ENCODE measurements around the gene PAX7.

PAX7 gene

DNA sequence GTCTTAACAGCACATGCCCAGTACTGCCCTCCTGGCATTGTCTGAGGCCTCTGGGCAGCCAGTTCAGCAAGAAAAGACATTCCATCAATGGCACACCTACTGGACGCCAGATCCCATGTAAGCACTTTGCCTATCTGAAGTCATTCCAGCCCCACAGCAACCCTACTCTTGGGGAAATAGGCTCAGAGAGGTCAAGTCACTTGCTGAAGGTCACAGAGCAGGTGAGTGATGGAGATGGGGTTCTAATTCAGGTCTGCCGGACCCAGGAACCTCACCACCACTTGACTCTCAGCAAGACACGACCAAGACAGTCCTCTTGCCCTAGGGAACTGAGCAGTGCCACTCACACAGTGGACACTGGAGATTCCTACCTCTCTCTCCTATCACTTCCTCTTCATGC, 79.4 kb downstream of the PAX7 start:
- no peak for DNase-seq

DNA sequence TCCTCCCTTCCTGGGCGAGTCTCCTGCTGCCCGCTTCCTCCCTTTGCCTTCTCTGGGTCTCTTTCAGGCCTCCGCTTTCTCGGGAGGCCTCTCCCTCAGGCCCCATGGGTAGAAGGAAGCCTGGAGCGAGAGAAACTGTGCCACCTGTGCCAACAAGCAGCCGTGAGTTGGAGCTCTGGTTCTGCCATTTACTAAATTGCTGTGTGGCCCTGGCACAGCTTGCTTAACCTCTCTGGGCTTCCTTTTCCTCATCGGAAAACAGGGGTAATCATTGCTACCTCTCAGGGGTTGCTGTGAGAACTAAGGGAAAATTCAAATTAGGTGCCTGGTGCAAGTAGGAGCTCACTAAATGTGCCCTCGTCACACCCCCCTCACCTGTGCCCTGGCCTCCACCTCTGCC, 80.4 kb downstream of the PAX7 start:
- DNase-seq: no peak

DNA sequence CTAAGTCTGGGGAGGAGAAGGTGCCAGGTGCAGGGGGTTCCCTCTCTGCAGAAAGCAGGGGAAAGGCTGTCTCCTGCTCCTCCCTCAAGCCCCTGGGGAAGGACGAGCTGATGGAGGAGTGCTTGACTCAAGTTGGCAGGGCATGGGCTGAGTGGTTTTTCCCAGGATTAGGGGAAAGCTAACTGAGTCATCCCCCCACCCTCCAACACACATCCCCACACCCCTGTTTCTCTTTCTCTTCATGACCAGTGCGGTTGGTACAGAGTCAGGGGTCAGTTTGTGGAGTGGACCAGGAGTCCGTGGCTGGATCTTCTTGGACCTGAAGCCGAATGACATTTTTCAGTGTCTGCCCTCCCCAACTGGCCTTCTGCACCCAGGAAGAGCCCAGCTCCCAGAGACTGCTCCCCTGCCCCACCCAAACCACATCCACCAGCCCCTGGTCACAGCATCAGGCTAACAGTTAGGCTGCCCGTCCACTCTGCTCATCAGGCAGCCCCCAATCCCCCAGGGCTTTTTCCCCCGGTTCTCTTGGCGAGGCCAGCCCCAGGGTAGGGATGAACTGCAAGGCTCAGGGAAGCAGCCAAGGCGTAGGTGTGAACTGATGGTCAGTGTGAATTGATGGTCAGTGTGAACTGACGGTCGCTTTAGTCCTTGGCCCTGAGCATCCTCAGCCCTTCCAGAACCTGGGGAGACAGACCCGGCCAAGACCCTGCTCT, 81.0 kb downstream of the PAX7 start:
- no peak for DNase-seq

DNA sequence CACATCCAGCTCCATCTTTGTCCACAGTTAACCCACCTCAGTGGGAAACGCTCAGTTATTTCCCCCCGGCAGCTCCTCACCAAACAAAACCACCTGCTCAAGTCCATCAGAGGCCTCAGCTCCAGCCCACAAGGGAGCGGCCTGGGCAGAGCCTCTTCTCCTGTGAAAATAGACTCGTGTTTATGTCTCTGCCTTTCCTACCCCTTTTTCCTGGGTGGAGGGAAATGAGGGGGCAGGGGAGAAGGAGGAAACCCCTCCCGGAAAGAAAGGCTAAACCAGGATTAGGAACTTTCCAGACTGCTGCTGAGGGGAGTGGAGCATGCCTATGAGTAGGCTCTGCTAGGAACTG, 81.6 kb downstream of the PAX7 start:
- DNase-seq: no peak

DNA sequence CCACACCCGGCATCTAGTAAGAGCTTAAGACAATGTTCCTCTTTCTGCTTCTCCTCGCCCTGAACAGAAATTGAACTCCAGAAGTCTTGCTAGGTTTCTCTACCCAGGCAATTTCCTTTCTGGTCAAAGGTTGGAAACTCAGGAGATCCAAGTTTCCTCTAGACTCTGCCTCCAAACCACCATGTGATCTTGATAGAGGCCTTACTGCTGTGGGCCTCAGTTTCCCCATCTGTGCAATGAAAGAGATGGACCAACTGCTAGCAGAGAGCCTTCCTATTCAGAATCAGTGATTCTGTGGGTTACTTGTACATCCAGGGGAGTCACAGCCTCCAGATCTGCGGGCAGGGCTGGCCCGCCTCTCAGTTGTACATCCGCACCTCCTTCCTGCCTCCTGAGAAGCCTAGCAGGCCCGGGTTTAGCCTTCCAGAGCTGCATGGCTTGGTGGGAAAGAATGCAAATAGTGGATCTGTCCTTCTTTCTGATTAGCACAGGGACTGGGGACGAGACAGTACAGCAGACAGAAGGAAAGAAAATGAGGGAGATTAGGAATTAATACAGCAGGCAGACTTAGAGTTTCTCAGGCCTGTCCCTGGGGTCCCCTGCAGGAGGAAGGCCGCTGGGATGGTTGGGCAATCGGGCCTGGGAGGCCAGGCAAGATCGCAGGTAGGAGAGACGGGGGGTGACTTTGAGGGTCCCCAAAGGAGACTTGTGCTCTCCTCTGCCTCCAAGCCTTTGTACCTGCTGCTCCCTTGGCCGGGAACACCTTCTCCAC, 83.9 kb downstream of the PAX7 start:
- no peak for DNase-seq

DNA sequence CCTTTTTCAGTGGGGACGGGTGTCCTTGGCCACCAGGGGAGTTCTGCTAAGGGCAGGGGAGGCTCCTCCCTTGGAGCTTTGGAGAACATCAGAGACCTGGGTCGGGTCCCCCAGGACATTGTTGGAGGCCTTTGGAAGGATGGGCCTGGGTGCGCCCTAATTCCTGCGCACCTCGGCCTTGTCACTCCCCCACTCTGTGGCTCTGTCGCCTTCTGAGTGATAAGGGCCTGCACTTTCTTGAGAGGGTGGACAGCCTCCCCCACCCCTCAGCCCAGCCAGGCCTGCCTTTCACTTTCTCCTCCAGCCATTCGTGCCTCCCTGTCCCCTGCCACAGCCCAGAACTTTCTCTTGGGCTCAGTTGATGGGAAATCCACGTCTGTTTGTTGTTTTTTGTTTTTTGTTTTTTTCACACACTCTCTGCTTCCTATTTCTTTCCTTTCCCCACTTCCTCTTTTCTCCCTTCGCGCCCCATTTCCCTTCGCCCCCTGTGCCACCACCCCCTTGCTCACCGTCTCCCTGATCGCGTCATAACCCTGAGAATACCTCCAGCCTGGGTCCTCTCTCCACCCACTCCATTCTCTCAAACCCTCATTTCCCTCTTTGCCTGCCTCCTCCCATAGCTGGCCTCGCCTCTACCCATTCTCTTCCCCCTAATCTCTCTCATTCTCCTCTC, 85.6 kb downstream of the PAX7 start:
- no peak for DNase-seq

DNA sequence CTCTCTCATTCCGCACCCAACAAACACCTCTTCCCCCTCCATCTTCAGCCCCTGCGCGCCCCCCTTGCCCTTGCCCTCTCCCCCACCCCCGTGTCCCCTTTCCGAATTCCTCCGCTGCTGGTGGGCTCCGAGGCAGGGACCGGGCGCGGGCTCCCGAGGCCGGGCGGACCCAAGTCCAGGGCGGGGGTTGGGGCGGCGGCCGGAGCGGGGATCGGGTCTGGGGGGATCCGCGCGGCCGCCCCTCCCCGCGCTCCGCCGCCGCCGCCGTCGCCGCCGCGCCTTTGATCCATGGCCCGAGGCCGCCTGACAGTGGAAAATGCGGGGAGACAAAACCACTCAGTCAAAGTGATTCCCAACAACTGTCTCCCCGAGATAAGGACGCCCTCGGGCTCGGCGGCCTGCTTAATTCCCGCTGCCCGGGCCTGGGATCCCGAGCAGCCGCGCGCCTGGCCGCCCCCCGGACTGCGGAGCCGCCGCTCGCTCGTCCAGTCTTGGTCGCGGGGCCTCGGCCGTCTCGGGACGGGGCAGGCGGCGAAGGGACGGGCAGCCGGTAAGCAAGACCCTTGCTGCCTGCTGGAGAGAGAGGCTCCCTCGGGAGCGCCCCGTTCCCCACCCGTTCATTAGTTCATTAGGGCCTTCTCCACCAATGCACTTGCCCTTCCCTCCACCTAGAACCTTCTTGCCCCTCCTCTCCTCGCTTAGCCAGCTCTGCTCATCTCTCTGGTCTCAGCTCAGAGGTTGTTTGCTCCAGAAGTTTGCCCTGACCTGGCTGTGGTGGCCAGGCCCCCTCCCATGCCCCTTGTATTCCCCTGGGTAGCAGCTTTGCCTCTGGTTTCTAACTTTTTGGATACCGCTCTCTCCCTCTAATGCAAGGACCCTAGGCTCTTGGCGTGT, 86.4 kb downstream of the PAX7 start:
- DNase-seq: no peak

DNA sequence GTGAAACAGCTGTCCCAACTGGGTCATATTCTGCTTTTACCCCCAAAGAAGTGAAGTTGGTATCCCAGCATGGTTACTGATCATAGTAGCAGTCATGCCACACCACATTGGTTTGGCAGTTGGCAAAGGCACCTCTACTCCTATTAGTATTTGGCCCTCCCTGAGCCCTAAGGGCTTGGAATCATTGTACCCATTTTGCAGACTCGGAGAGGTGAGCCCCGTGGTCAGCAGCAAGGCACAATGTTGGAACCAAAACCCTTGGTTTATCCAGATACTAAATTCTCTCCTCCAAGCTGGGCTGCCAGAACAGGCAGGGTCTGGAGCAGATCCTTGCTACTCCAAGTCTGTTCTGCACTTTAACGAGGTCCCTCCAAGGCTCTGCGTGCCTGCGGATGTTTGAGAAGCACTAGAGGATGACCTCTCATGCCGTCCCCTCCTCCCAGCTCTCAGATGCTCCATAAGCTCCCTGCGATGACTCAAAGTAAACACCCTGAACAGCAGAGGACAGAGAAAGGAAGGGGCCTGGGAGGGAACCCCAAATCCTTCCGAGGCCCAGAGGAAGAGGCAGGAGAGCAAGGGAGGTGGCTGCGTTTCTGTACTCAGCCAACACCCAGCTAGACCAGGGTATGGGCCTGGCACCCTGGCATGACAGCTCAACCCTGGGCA, 89.3 kb downstream of the PAX7 start:
- no peak for DNase-seq

DNA sequence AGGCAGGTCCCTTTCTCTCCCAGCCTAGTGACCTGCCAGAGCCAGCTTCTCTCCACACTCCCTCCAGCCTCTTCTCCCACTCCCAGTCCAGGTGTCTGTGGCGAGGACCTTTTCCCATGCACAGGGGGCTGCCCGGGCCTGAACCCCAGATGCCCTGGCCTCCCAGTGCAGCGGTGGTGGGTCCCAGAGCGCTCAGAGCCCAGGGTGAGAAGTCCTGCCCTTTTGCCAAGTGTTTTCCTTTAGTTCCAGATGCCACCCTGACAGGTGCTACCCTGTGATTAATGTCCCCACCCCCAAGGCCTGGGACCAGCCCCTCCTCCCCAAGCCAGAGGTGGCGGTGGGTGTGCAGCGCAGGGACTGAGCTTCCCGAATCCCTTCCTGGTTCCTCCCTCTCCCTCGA, 90.4 kb downstream of the PAX7 start:
- DNase-seq: no peak

DNA sequence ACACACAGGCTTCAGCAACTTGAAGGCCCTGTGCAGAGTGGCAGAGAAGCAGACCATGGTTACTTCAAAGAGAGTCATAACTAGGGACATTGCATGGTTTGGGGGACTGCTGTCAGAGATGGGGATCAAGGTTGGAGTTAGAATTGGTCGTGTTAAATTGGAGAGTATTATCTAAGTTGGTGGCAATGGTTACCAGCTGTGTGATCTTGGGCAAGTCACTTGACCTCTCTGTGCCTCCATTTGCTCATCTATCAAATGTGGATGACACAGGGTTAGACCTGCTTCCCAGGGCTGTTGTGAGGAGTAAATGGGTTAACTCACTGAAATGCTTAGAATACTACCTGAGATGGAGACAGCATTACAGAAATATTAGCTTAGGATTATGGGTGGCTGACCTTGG, 91.1 kb downstream of the PAX7 start:
- DNase-seq: no peak

DNA sequence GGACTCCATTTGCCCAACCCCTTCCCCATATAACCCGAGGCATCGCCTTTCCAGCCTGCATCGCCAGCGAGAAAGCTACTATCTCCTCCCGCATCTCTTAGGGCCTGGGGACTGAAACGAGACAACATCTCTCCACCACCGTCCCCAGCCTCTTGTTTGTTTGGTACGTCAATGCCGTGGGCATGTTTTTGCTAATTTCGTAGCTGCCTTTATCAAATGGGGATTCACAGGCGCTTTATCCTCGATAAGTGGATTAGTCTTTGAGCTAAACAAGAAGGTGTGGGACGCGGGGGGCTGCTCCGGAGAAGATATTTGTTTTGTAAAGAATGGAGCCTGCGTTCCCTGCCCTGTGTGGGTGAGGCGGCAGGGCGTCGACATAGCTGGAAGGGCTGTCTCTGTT, 91.6 kb downstream of the PAX7 start:
- DNase-seq: no peak

DNA sequence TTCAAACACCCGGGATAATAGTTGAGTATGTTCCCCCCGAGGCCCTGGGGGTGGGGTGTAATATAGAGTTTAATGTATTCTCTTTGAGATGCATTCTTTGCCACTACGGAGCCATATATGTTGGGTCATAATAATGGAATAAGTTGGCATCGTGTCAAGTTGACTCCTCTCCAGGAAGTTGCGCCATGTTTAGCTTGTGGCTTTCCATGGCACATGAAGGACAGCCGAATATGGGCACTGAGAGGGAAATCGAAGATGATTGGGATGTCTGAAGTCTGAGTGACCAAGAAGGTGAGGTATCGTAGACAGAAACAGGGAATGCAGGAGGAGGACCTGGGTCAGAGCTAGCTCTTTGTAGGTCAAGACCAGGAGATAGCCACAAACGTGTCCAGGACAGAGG, 92.6 kb downstream of the PAX7 start:
- no peak for DNase-seq

DNA sequence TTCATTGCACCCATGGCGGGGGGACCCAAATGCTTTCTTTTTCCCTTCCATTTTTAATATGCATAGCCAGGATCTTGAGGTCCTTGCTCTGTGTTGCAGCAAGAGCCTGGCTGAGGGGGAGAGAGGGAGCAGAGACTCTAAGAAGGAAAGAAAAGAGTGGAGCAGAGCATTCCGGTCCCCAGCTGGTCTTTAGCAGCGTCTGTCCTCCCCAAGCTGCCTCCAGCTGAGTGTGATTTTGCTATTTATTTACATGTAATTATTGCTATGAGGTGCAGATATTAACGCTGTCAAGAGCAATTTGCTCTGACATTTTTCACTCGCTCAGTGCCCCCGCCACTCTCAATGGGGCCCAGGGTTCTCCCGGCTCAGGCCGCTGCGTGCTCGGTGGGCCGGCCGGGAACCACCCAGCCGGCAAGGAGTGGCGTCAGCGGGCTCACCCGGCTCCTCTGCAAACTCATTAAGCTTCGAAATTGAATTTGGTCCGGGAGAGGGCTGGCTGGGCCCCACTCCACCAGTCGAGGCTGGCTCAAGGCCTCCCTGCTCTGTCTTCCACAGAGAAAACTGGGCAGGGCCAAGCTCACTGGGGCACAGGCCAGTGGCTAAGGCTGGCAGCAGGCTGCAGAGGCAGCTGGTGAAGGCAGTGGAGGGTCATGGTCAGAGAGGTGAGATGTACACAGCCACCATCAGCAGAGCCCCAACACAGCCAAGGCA, 93.2 kb downstream of the PAX7 start:
- DNase-seq: peak in 1 of 2 donors; percentile 7

DNA sequence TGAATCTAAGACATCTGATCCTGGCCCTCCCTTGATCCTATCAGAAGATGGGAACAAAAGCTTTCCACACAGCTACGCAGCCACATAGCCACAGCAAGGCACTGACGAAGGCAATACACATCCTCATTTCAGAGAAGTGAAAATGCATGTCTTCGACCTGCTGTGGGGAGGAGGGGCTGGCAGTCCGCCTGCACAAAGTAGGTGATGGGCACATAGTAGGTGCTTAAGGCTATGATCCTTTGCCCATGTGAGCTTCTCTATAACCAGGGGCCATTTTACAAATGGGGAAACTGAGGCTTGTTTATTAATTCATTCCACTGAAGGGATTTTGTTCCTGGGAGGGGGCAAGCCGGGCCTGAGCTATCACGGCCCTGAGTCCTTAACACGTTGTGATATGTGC, 94.2 kb downstream of the PAX7 start:
- no peak for DNase-seq

DNA sequence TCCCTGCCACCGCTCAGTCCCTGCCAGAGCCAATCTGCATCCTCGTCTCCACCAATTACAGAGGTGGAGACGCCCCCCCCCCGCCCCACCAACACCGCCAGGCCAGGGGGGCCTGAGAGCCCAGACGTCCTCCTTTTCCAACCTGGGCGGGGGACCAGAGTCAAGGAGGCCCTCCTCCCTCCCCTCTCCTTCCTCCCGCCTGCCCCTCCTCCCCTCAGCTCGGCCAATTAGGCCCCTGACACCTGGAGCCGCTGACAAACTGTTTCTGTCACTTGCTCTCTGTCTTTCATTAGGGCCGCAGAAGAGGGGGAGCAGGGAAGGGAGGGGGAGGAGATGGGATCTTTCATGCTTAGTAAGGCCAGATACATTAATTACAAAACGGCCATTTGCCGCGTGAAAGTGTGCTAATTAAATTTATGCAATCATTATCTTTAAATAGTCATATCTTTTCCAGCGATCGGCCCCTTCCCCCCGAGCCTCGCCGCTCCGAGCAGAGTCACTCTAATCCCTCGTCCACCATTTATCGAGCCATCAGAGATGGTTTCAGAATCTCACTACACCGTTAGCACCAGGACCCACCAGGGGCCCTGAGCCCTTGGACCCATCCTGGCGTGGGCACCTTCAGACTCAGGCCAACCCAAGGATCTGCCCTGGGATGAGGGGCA, 94.7 kb downstream of the PAX7 start:
- DNase-seq: no peak

DNA sequence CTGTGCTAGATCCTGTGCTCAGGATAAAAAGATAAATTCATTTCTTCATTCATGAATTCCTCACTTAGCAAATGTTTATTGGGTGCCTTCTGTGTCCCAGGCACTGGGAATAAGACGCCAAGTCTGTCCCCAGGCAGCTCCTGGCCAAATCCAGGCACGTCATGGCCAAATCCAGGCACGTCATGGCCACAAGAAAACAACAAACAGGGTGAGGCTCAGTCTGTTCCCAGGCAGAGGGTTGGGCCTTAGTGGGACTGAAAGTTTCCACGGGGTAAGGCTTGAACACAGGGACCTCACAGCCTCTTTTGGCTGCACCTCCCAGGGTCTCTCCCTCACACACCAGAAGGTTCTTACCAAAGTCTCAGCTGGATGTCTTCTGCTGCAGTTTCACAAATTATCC, 95.7 kb downstream of the PAX7 start:
- DNase-seq: no peak

DNA sequence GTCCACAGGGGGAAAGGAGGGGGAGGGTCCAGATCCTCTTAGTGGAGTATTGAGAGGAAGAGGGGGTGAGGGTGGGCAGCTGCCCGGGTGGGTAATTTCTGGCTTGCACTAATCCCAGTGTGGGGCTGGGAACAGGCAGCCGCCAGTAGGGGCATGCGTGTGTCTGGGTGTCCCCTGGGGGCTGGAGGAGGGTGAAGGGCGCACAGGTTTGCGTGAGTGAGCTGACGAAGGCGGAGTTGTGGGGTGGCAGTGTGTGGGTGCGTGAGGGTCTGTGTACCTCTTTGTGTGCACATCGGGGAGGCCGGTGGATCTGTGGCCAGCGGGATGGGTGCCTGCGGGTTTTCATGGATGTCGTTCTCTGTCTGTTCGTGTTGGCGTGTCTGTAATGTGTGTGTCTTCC, 97.3 kb downstream of the PAX7 start:
- DNase-seq: no peak

DNA sequence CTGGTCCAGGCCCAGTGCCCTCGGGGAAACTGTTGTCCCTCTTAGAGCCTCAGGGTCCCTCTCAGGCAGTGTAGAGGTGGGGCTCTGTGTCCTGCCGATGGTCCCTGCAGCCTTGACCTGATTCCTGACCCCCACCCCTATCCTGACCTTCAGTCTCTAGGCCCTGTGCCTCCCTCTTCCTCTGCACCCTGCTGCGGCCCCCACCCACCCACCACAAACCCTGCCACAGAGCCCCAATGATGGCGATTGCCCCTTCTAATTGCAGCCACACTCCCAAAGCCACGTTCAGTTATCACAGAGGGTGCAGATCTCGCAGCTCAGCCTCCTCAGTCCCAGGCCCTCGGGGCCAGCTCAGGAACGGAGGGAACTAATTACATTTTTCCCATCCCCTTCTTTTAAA, 99.7 kb downstream of the PAX7 start:
- no peak for DNase-seq

DNA sequence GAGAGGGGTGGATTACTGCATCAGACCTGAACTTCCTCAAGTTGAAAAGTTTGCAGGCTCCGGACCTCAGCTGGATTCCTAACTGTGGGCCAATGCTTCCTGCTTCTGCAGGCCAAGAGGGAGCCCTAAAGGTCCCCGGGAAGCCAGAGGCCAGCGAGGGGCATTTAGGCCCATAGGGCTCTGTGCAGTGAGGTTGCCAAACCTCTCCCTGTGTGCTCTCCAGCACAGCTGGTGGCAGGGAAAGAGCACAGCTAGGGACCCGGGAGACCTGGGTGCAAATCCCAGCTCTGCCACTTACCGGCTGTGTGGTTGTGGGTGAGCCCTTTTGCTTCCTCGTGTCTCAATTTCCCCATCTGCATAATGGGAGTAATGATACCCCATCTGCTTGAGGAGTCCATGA, 100.5 kb downstream of the PAX7 start:
- DNase-seq: no peak

DNA sequence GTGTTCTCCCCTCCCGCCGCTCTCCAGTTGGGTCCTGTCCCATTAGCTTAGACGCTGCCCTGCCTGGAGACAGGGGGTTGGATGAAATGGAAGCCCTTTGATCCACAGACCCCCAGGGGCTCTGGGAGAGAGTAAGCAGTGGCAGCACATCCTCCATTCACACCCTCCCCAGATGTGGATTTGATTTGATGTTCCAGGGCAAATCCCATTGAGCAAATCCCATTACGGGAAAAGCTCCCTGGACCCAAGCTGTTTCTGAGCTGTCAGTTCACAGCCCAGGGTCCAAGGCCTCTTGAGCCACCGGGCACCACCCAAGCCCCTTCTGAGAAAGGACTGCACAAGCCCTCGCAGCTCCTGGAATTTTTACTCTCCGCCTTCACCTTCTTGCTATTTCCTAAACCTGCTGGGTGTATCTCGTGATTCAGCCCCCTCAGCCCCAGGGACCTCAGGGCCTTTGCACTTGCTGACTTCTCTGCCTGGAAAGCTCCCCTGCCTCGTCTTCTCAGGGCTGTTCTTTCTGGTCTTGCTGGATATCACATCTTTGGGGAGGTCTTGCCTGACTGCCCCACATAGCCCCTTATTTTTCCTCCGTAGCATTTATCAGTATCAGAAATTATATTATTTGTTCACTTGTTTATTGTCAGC, 101.1 kb downstream of the PAX7 start:
- no peak for DNase-seq

DNA sequence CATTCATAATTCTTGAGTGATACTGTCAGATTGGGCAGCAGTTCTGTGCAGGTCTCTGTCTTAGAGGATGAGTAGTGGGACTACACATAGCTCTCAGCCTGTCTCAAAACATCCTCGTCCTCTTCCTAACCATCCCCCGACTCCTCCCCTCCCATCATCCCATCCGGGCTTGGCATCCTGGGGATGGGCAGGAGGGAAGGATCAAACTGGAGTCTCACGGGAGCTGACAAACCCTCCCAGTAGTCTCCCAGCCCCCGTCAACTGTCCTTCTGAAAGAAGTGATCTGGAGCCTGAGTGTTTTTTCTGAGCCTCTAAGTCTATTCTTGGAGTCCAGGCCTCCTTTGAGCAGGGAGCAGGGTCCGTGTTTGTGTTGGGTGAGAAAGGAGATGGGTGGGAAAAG, 102.0 kb downstream of the PAX7 start:
- no peak for DNase-seq

Measured in hippocampal formation (tissue), 2 donors.